ENCODE measurements around the gene MAT2B. TPM values are rescaled to one million over a fixed set of nuclear protein-coding genes. Genes with fewer than 3 reads are reported as not detected.

The MAT2B gene
- total RNA-seq, 4 donors from 2014 or later, result 26.6 to 44.7 (median 32.1) TPM

DNA sequence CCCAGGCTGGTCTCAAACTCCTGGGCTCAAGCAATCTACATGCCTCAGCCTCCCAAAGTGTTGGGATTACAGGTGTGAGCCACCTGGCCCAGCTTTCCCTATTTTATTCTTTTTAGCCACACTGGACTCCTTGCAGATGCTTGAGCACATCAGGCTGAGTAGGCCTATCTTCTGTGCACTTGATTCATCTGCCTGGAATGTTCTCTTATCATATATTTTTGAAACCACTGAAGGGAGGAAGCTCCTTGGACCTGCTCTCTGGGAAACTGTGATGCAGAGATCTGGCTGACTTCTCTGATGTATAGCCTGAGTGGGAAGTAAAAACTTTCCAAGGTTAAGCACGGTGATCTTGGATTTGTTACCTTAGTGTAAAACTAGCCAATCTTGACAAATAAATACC lies 6.5 kb upstream of the MAT2B start:
- Histone ChIP-seq H3K9me3 (no peaks in the 10 kb centered on the region), H3K4me3 (no peak overlapping the region), H3K27me3 (no peaks in the 10 kb centered on the region), H3K27ac (no peak overlapping the region), H3K36me3 (no peaks in the 10 kb centered on the region), H3K4me1 (peaks cover 15% of the 10 kb centered on the region in 2 donors)
- ATAC-seq, result no peak
- no peak for DNase-seq
- intact Hi-C loops (cut with DNase I; ENCODE audit: low total_unique reads) (no loop called here), in situ Hi-C loops (cut with MboI; ENCODE audit: low sequenced_read_pairs in 4 of 4) (no loop called here)
- TF ChIP-seq, protein P1, sequence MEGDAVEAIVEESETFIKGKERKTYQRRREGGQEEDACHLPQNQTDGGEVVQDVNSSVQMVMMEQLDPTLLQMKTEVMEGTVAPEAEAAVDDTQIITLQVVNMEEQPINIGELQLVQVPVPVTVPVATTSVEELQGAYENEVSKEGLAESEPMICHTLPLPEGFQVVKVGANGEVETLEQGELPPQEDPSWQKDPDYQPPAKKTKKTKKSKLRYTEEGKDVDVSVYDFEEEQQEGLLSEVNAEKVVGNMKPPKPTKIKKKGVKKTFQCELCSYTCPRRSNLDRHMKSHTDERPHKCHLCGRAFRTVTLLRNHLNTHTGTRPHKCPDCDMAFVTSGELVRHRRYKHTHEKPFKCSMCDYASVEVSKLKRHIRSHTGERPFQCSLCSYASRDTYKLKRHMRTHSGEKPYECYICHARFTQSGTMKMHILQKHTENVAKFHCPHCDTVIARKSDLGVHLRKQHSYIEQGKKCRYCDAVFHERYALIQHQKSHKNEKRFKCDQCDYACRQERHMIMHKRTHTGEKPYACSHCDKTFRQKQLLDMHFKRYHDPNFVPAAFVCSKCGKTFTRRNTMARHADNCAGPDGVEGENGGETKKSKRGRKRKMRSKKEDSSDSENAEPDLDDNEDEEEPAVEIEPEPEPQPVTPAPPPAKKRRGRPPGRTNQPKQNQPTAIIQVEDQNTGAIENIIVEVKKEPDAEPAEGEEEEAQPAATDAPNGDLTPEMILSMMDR (IDR thresholded peaks at IDR 0.05 in 4 of 5, conservative IDR thresholded peaks at IDR 0.05 in 1 of 5), result no peak
- no peak for TF ChIP-seq POLR2A (IDR thresholded peaks at IDR 0.05)

GRCh38 chr5:163502521-163502920 lies 2.9 kb upstream of the MAT2B start:
- intact Hi-C loops (cut with DNase I; ENCODE audit: low total_unique reads), result no loop called here
- peak overlapping the region; percentile 92 to 98 (median 96) for H3K27ac ChIP-seq

GRCh38 chr5:163503106-163504078 lies 2.0 kb upstream of the MAT2B start:
- TF ChIP-seq, protein P1 (IDR thresholded peaks at IDR 0.05 in 4 of 5, conservative IDR thresholded peaks at IDR 0.05 in 1 of 5), result peak in 1 of 5 experiments; percentile 26
- no peak for TF ChIP-seq POLR2A (IDR thresholded peaks at IDR 0.05)
- Histone ChIP-seq H3K4me1 (peaks cover 33 to 36% of the 10 kb centered on the region in 2 donors), H3K4me3 (peak overlapping the region; percentile 72 to 88 (median 80)), H3K27ac (peak overlapping the region; percentile 92 to 98 (median 96)), H3K9me3 (no peaks in the 10 kb centered on the region), H3K27me3 (no peaks in the 10 kb centered on the region), H3K36me3 (no peaks in the 10 kb centered on the region)
- DNase-seq, result peak; percentile 35 to 62
- ATAC-seq, result peak; percentile 14 to 40
- intact Hi-C loops (cut with DNase I; ENCODE audit: low total_unique reads) (loop anchor here (1.0 kb wide), 1 partner anchor 30 kb away; no protein-coding TSS in a partner anchor), in situ Hi-C loops (cut with MboI; ENCODE audit: low sequenced_read_pairs in 4 of 4) (loop anchor here in 1 of 4 donors (10.0 kb wide), 1 partner anchor 49 kb away; no protein-coding TSS in a partner anchor)

More at GRCh38 chr5:163502521-163502920, 2.9 kb upstream of the MAT2B start:
- no peaks in the 10 kb centered on the region for H3K27me3 ChIP-seq
- H3K36me3 ChIP-seq, result no peaks in the 10 kb centered on the region
- peak overlapping the region; percentile 72 to 88 (median 80) for H3K4me3 ChIP-seq
- H3K4me1 ChIP-seq, result peaks cover 25 to 27% of the 10 kb centered on the region in 2 donors
- H3K9me3 ChIP-seq, result no peaks in the 10 kb centered on the region
- ATAC-seq (no peak), DNase-seq (no peak)
- TF ChIP-seq, protein P1 (IDR thresholded peaks at IDR 0.05 in 4 of 5, conservative IDR thresholded peaks at IDR 0.05 in 1 of 5), result no peak
- TF ChIP-seq POLR2A (IDR thresholded peaks at IDR 0.05), result no peak
- in situ Hi-C loops (cut with MboI; ENCODE audit: low sequenced_read_pairs in 4 of 4), result loop anchor here in 1 of 4 donors (10.0 kb wide), 1 partner anchor 48 kb away; no protein-coding TSS in a partner anchor

- DNase-seq (peak; percentile 35 to 52), ATAC-seq (peak; percentile 31 to 44)
- Histone ChIP-seq H3K36me3 (no peaks in the 10 kb centered on the region), H3K9me3 (no peaks in the 10 kb centered on the region), H3K4me3 (peak overlapping the region; percentile 72 to 88 (median 80)), H3K4me1 (peaks cover 42 to 43% of the 10 kb centered on the region in 2 donors), H3K27me3 (no peaks in the 10 kb centered on the region), H3K27ac (peak overlapping the region; percentile 92 to 98 (median 96))
- TF ChIP-seq POLR2A (IDR thresholded peaks at IDR 0.05), result no peak
- TF ChIP-seq, protein P1 (IDR thresholded peaks at IDR 0.05 in 4 of 5, conservative IDR thresholded peaks at IDR 0.05 in 1 of 5), result no peak
- intact Hi-C loops (cut with DNase I; ENCODE audit: low total_unique reads) (loop anchor here (1.0 kb wide), 1 partner anchor 31 kb away; no protein-coding TSS in a partner anchor), in situ Hi-C loops (cut with MboI; ENCODE audit: low sequenced_read_pairs in 4 of 4) (loop anchor here in 1 of 4 donors (10.0 kb wide), 1 partner anchor 50 kb away; no protein-coding TSS in a partner anchor)
Observed at GRCh38 chr5:163504079-163504931, 1.1 kb upstream of the MAT2B start.
